Mesenchymal stem cell (in vitro differentiated cells and primary cell): Measurements from ENCODE around the gene KIF26B.
A peak's percentile ranks its signal among the peaks of the same experiment; 100 is the strongest.

Experiments used
- DNase-seq: peaks from one replicate; pipeline ENCODE4 v3.0.0-alpha.2; 2013
- H2AFZ ChIP-seq: one replicate; pipeline ENCODE4 v1.6.1; 2013; ENCODE audit warnings: low read depth, mild to moderate bottlenecking, control low read depth, inconsistent platforms, low read length, moderate library complexity
- H2AK5ac ChIP-seq: 2 replicates; pipeline ENCODE4 v1.6.1; 2013; ENCODE audit warnings: low read length, moderate library complexity, mild to moderate bottlenecking, inconsistent platforms; ENCODE audit not compliant: severe bottlenecking
- H2BK120ac ChIP-seq: one replicate; pipeline ENCODE4 v1.6.1; 2013; ENCODE audit warnings: low read depth, mild to moderate bottlenecking, inconsistent platforms, low read length, moderate library complexity
- H2BK12ac ChIP-seq, 2 experiments: one replicate each; pipeline ENCODE4 v1.6.1; 2013; ENCODE audit warnings: inconsistent platforms in 2 of 2, low read length in 2 of 2, mild to moderate bottlenecking in 2 of 2, moderate library complexity in 2 of 2, control low read depth in 1 of 2
- H2BK15ac ChIP-seq: one replicate; pipeline ENCODE4 v1.6.1; 2013; ENCODE audit warnings: mild to moderate bottlenecking, low read depth, inconsistent platforms; ENCODE audit not compliant: poor library complexity, severe bottlenecking
- H2BK5ac ChIP-seq: 2 replicates; pipeline ENCODE4 v1.6.1; 2013; ENCODE audit warnings: low read depth, mild to moderate bottlenecking, low read length, control low read depth, inconsistent platforms; ENCODE audit not compliant: poor library complexity, severe bottlenecking
- H3K14ac ChIP-seq, 2 experiments: one replicate each; pipeline ENCODE4 v1.6.1; 2013; ENCODE audit warnings: inconsistent platforms in 2 of 2, low read length in 2 of 2, control low read depth in 1 of 2, mild to moderate bottlenecking in 1 of 2, moderate library complexity in 1 of 2
- H3K18ac ChIP-seq, 2 experiments: one replicate each; pipeline ENCODE4 v1.6.1; 2013; ENCODE audit warnings: inconsistent platforms in 2 of 2, low read length in 2 of 2, control low read depth in 1 of 2, low read depth in 1 of 2, mild to moderate bottlenecking in 1 of 2
- H3K23ac ChIP-seq, 2 experiments: one replicate each; pipeline ENCODE4 v1.6.1; 2013; ENCODE audit warnings: inconsistent platforms in 2 of 2, low read length in 2 of 2, mild to moderate bottlenecking in 2 of 2, moderate library complexity in 2 of 2, control low read depth in 1 of 2
- H3K27ac ChIP-seq: 2 replicates; pipeline ENCODE4 v1.5.1; 2013; ENCODE audit warnings: mild to moderate bottlenecking, moderate library complexity, low read length, control low read depth, inconsistent platforms; ENCODE audit not compliant: poor library complexity, severe bottlenecking
- H3K27me3 ChIP-seq, 2 experiments: 2 replicates each; pipeline versions ENCODE4 v1.6.1 to v1.7.0; 2013; ENCODE audit warnings: low read length in 2 of 2, mild to moderate bottlenecking in 2 of 2, moderate library complexity in 2 of 2, control low read depth in 1 of 2, inconsistent platforms in 1 of 2; ENCODE audit not compliant: control insufficient read depth in 1 of 2, insufficient read depth in 1 of 2
- H3K36me3 ChIP-seq, 2 experiments: 2 replicates each; pipeline versions ENCODE4 v1.6.1 to v1.7.0; 2013; ENCODE audit warnings: low read length in 2 of 2, control low read depth in 1 of 2, inconsistent platforms in 1 of 2, low read depth in 1 of 2, mild to moderate bottlenecking in 1 of 2; ENCODE audit not compliant: insufficient read depth in 2 of 2, control insufficient read depth in 1 of 2
- H3K4ac ChIP-seq, 2 experiments: one replicate each; pipeline ENCODE4 v1.6.1; 2013; ENCODE audit warnings: inconsistent platforms in 2 of 2, low read length in 2 of 2, mild to moderate bottlenecking in 2 of 2, moderate library complexity in 2 of 2, control low read depth in 1 of 2, low read depth in 1 of 2
- H3K4me1 ChIP-seq: 2 replicates; pipeline ENCODE4 v1.6.1; 2013; ENCODE audit warnings: low read depth, low read length, control low read depth; ENCODE audit not compliant: control insufficient read depth, insufficient read depth
- H3K4me2 ChIP-seq: 2 replicates; pipeline ENCODE4 v1.6.1; 2013; ENCODE audit warnings: low read length, mild to moderate bottlenecking, inconsistent platforms; ENCODE audit not compliant: poor library complexity, severe bottlenecking
- H3K4me3 ChIP-seq, 2 experiments: 2 replicates each; pipeline versions ENCODE4 v1.5.1 to v1.7.0; 2013; ENCODE audit warnings: low read length in 2 of 2, mild to moderate bottlenecking in 2 of 2, control low read depth in 1 of 2, low read depth in 1 of 2; ENCODE audit not compliant: insufficient read depth in 1 of 2
- H3K79me1 ChIP-seq: replicated peaks from 2 replicates; pipeline ENCODE4 v1.6.1; 2013; ENCODE audit warnings: mild to moderate bottlenecking, control low read depth, low read length, inconsistent platforms; ENCODE audit not compliant: poor library complexity, severe bottlenecking
- H3K9ac ChIP-seq: 2 replicates; pipeline ENCODE4 v1.7.0; 2013; ENCODE audit warnings: mild to moderate bottlenecking, low read length, moderate library complexity
- H3K9me3 ChIP-seq: 2 replicates; pipeline ENCODE4 v1.7.0; 2013; ENCODE audit warnings: mild to moderate bottlenecking, low read length; ENCODE audit not compliant: control insufficient read depth
- H4K8ac ChIP-seq: one replicate; pipeline ENCODE4 v1.6.1; 2013; ENCODE audit warnings: inconsistent platforms, mild to moderate bottlenecking, low read length, moderate library complexity
- H4K91ac ChIP-seq: one replicate; pipeline ENCODE4 v1.6.1; 2013; ENCODE audit warnings: mild to moderate bottlenecking, low read length, inconsistent platforms
- WGBS: methylation state at CpG from one replicate; pipeline ENCODE4 v1.1.7; 2013; ENCODE audit warnings: mixed read lengths; 5-methylcytosine and 5-hydroxymethylcytosine counted together

Gene KIF26B

DNA sequence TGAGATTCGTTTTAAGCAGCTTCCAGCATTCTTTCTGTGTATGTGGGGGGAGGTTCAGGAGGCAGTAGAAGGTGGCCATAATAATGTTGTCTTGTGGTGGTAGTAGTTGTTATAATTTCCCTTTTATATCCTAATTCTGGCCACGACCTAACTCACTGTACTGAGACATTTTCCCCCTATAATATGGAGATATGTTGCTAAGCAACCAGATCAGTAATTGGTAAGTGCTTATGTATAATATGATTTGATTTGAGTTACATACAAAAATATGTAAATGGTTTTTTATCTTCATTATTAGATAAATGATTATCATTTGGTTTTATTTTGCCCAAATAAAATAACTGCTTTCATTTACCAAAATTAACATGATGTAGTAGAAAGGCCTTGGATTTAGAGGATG is 376.2 kb downstream of the KIF26B start:
- H3K4ac ChIP-seq: no peak overlapping the region
- H3K4me3 ChIP-seq: no peak overlapping the region
- 82% methylated on average over 1 of the region's 2 CpGs for WGBS
- H4K91ac ChIP-seq: no peak overlapping the region
- H3K4me1 ChIP-seq: no peaks in the 10 kb centered on the region
- H3K27ac ChIP-seq: no peak overlapping the region
- H2BK120ac ChIP-seq: no peak overlapping the region
- H3K23ac ChIP-seq: no peak overlapping the region
- peaks cover 0 to 13% of the 10 kb centered on the region in 2 experiments for H3K27me3 ChIP-seq
- no peak overlapping the region for H2BK15ac ChIP-seq
- no peak overlapping the region for H2AFZ ChIP-seq
- no peak overlapping the region for H2BK12ac ChIP-seq
- H3K14ac ChIP-seq: no peak overlapping the region
- H3K79me1 ChIP-seq: no peaks in the 10 kb centered on the region
- H4K8ac ChIP-seq: no peak overlapping the region
- no peak overlapping the region for H3K4me2 ChIP-seq
- H3K9me3 ChIP-seq: no peaks in the 10 kb centered on the region
- no peak overlapping the region for H3K18ac ChIP-seq
- DNase-seq: no peak
- no peak overlapping the region for H3K9ac ChIP-seq
- H2BK5ac ChIP-seq: no peak overlapping the region
- H3K36me3 ChIP-seq: no peaks in the 10 kb centered on the region
- H2AK5ac ChIP-seq: no peak overlapping the region

DNA sequence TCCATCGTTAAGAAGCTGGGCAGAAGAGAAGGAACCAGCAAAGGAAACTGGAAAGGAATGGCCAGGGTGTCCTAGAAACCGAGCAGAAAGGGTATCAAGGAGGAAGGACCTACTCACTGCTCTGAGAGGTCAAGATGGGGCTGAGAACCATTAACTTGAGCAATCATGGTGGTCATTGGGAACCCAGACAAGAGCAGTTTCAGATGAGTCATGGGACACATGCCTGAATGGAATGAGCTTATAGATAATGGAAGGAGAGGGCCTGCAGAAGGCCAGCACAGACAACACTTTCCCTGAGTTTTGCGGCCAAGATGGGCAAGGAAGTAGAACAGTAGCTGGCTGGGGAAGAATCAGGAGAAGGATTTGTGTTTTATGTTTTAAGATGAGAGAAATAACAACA is 383.2 kb downstream of the KIF26B start:
- Histone ChIP-seq H2BK120ac (no peak overlapping the region), H3K14ac (no peak overlapping the region), H3K79me1 (no peaks in the 10 kb centered on the region), H3K18ac (peak overlapping the region in 1 of 2 experiments; percentile 5), H3K27me3 (peaks cover 0 to 16% of the 10 kb centered on the region in 2 experiments), H2BK15ac (no peak overlapping the region), H2BK12ac (no peak overlapping the region), H4K8ac (no peak overlapping the region), H3K27ac (no peak overlapping the region), H3K36me3 (no peaks in the 10 kb centered on the region), H2AFZ (no peak overlapping the region), H2BK5ac (no peak overlapping the region), H2AK5ac (no peak overlapping the region), H3K9ac (no peak overlapping the region), H4K91ac (no peak overlapping the region), H3K9me3 (no peaks in the 10 kb centered on the region), H3K23ac (no peak overlapping the region), H3K4me3 (no peak overlapping the region), H3K4me1 (no peaks in the 10 kb centered on the region), H3K4ac (no peak overlapping the region), H3K4me2 (no peak overlapping the region)
- DNase-seq: peak; percentile 81
- 66% methylated on average over 3 of the region's 3 CpGs for WGBS

DNA sequence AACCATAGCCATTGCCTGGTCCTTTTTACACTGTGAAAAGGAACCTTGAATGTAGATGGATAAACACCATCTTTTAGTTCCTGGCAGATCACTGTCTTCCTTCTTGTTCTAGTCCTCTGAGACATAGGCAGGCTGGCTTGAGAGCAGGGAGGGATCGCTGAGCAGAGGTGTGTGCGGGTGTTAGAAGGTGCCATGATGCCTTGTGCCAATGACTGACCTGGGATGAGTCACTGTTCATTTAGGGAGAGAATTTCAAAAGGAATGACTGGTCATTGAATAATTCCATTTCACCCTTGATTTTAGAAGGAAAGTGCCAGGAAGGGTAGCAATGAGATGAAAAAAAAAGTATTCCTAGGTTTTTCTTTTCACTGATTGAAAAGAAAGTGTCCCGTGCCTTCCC is 383.9 kb downstream of the KIF26B start:
- H3K18ac ChIP-seq: no peak overlapping the region
- no peak overlapping the region for H3K9ac ChIP-seq
- no peak overlapping the region for H3K4me3 ChIP-seq
- H3K4ac ChIP-seq: peak overlapping the region; percentile 5 to 61
- no peak overlapping the region for H2BK5ac ChIP-seq
- H2BK12ac ChIP-seq: peak overlapping the region in 1 of 2 experiments; percentile 38
- H3K9me3 ChIP-seq: no peaks in the 10 kb centered on the region
- peaks cover 0 to 14% of the 10 kb centered on the region in 2 experiments for H3K27me3 ChIP-seq
- H3K23ac ChIP-seq: no peak overlapping the region
- H2AK5ac ChIP-seq: no peak overlapping the region
- no peak overlapping the region for H2BK120ac ChIP-seq
- H2BK15ac ChIP-seq: no peak overlapping the region
- H3K36me3 ChIP-seq: no peaks in the 10 kb centered on the region
- H3K4me1 ChIP-seq: no peaks in the 10 kb centered on the region
- no peak overlapping the region for H3K27ac ChIP-seq
- no peaks in the 10 kb centered on the region for H3K79me1 ChIP-seq
- H4K91ac ChIP-seq: no peak overlapping the region
- H3K4me2 ChIP-seq: no peak overlapping the region
- no peak overlapping the region for H2AFZ ChIP-seq
- no peak overlapping the region for H3K14ac ChIP-seq
- no peak overlapping the region for H4K8ac ChIP-seq
- DNase-seq: no peak
- 93% methylated on average over 2 of the region's 3 CpGs for WGBS

DNA sequence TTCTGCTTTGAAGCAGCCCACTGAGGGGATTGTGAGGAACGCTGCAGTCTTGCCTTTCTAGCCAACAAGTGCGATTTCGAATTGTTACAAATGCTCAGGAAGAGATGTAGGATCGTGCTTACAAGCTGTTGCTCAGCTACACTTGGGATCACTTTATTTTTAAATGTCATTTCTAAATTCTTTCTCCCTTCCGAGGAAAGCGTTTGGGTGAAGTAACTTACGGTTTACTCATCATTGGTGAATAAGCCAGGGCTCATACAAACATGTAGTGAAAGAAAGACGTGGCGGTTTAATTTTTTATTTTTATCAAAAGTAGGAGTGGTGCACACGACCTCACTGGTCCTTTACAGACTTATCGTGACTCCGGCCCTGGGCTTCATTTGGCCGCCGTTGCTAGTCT is 386.6 kb downstream of the KIF26B start:
- no peak overlapping the region for H3K23ac ChIP-seq
- no peak overlapping the region for H2AFZ ChIP-seq
- no peak overlapping the region for H2AK5ac ChIP-seq
- H2BK12ac ChIP-seq: no peak overlapping the region
- no peak overlapping the region for H3K14ac ChIP-seq
- peak overlapping the region; percentile 29 for H3K9ac ChIP-seq
- H3K4me3 ChIP-seq: no peak overlapping the region
- no peak overlapping the region for H2BK5ac ChIP-seq
- H4K8ac ChIP-seq: no peak overlapping the region
- no peaks in the 10 kb centered on the region for H3K9me3 ChIP-seq
- no peak overlapping the region for H3K27ac ChIP-seq
- H3K4me2 ChIP-seq: no peak overlapping the region
- H3K36me3 ChIP-seq: no peaks in the 10 kb centered on the region
- no peak overlapping the region for H4K91ac ChIP-seq
- no peak overlapping the region for H3K4ac ChIP-seq
- no peaks in the 10 kb centered on the region for H3K4me1 ChIP-seq
- H2BK120ac ChIP-seq: no peak overlapping the region
- H3K79me1 ChIP-seq: no peaks in the 10 kb centered on the region
- no peak overlapping the region for H2BK15ac ChIP-seq
- DNase-seq: no peak
- H3K18ac ChIP-seq: no peak overlapping the region
- H3K27me3 ChIP-seq: peaks cover 0 to 10% of the 10 kb centered on the region in 2 experiments
- 94% methylated on average over 14 of the region's 14 CpGs for WGBS
